Measurements from ENCODE around the gene ZCCHC7. TPM values are rescaled to one million over a fixed set of nuclear protein-coding genes. Genes with fewer than 3 reads are reported as not detected.

The ZCCHC7 gene
- polyA plus RNA-seq, 2 of the 4 experiments (the other 2 are of a cell fraction), result 15.7 to 30.0 TPM

- H3K27ac ChIP-seq, result no peak overlapping the region
- FAIRE-seq (peak; percentile 89), DNase-seq (ENCODE audit: low read depth in 1 of 2, low spot score in 1 of 2) (no peak), ATAC-seq (no peak)
- H3K4me1 ChIP-seq, result no peaks in the 10 kb centered on the region
- POLR2A ChIA-PET, result no interaction called here
- 96% methylated on average over 4 of the region's 4 CpGs for WGBS (ENCODE audit: missing lambda C conversion rate)
- H3K4me2 ChIP-seq, result no peak overlapping the region
- TF ChIP-seq CEBPB (IDR thresholded peaks at IDR 0.05) (no peak), EP300 (IDR thresholded peaks at IDR 0.05) (no peak), ELK1 (IDR thresholded peaks at IDR 0.05; ENCODE audit: low read depth, low read length) (no peak), ATOH8 (CRISPR knock-in tag; IDR thresholded peaks at IDR 0.05; ENCODE audit: low read depth) (no peak), EHF (CRISPR knock-in tag; IDR thresholded peaks at IDR 0.05) (no peak), SREBF2 (IDR thresholded peaks at IDR 0.05) (no peak), RARB (CRISPR knock-in tag; IDR thresholded peaks at IDR 0.05) (no peak)
- H3K9me3 ChIP-seq, result no peaks in the 10 kb centered on the region
- H3K4me3 ChIP-seq, result no peak overlapping the region
- CTCF ChIA-PET, result interaction anchor here (1.1 kb wide), 1 partner anchor 15 kb away, joined by 3 read pairs; no protein-coding TSS in a partner anchor
Observed at GRCh38 chr9:37156781-37157356, 36.5 kb downstream of the ZCCHC7 start.

GRCh38 chr9:37157726-37158377 lies 37.5 kb downstream of the ZCCHC7 start:
- no peaks in the 10 kb centered on the region for H3K9me3 ChIP-seq
- H3K4me1 ChIP-seq, result no peaks in the 10 kb centered on the region
- ATAC-seq (no peak), DNase-seq (ENCODE audit: low read depth in 1 of 2, low spot score in 1 of 2) (no peak), FAIRE-seq (peak; percentile 87)
- POLR2A ChIA-PET, result no interaction called here
- H3K4me3 ChIP-seq, result no peak overlapping the region
- CTCF ChIA-PET, result interaction anchor here (0.5 kb wide), 1 partner anchor 711 kb away, joined by 3 read pairs; no protein-coding TSS in a partner anchor
- H3K4me2 ChIP-seq, result no peak overlapping the region
- TF ChIP-seq REST (IDR thresholded peaks at IDR 0.05), result no peak
- no peak for TF ChIP-seq RARB (CRISPR knock-in tag; IDR thresholded peaks at IDR 0.05)
- no peak for TF ChIP-seq RFX5 (IDR thresholded peaks at IDR 0.05)
- TF ChIP-seq FOSB (CRISPR knock-in tag; IDR thresholded peaks at IDR 0.05), result no peak
- no peak for TF ChIP-seq CTCF (IDR thresholded peaks at IDR 0.05)
- TF ChIP-seq POLR2AphosphoS2 (conservative IDR thresholded peaks at IDR 0.05; ENCODE audit: low read length), result no peak
- TF ChIP-seq GATA3 (IDR thresholded peaks at IDR 0.05; ENCODE audit: borderline replicate concordance), result no peak
- no peak for TF ChIP-seq HOXB5 (CRISPR knock-in tag; IDR thresholded peaks at IDR 0.05)
- TF ChIP-seq ESRRA (IDR thresholded peaks at IDR 0.05; ENCODE audit: borderline replicate concordance, low read length), result no peak
- TF ChIP-seq FOSL2 (IDR thresholded peaks at IDR 0.05), result no peak
- no peak for TF ChIP-seq FOSL2 (CRISPR knock-in tag; IDR thresholded peaks at IDR 0.05)
- no peak for TF ChIP-seq HEYL (CRISPR knock-in tag; IDR thresholded peaks at IDR 0.05)
- TF ChIP-seq CBX2 (IDR thresholded peaks at IDR 0.05; ENCODE audit: borderline replicate concordance, low read depth), result no peak
- TF ChIP-seq ATOH8 (CRISPR knock-in tag; IDR thresholded peaks at IDR 0.05; ENCODE audit: low read depth), result no peak
- no peak overlapping the region for H3K27ac ChIP-seq
- 74% methylated on average over 4 of the region's 4 CpGs for WGBS (ENCODE audit: missing lambda C conversion rate)
